Calu3 (cell line): ENCODE results near the gene ARX. TPM values are rescaled to one million over a fixed set of nuclear protein-coding genes. Genes with fewer than 3 reads are reported as not detected.

Source experiments
- BruUV-seq: library from RNA; stranded (reverse); fragments of 400-500 nt; replicated peaks from 2 replicates; lab custom pipeline; 2021; lab: Mats Ljungman, UMichigan
- CTCF ChIA-PET: fragments of 300-600 bp; sonication (Branson Sonifier 250); formaldehyde crosslinking; loops from one replicate; lab custom pipeline; 2022; ENCODE audit warnings: antibody characterized with exemption; lab: Charles Lee
- DNase-seq: peaks from one replicate; pipeline ENCODE4 v3.0.0; 2022
- H3K27ac Mint-ChIP-seq: one replicate; pipeline ENCODE4 v1.8.0; 2022; ENCODE audit warnings: mixed read lengths; ENCODE audit not compliant: unreplicated experiment
- H3K27me3 Mint-ChIP-seq: one replicate; pipeline ENCODE4 v1.8.0; 2022; ENCODE audit warnings: mixed read lengths; ENCODE audit not compliant: unreplicated experiment
- H3K36me3 Mint-ChIP-seq: one replicate; pipeline ENCODE4 v1.8.0; 2022; ENCODE audit warnings: mild to moderate bottlenecking, moderate library complexity, mixed read lengths; ENCODE audit not compliant: insufficient read depth, unreplicated experiment
- H3K4me1 Mint-ChIP-seq: one replicate; pipeline ENCODE4 v1.8.0; 2022; ENCODE audit warnings: mild to moderate bottlenecking, low read depth, mixed read lengths; ENCODE audit not compliant: unreplicated experiment
- H3K4me3 Mint-ChIP-seq: one replicate; pipeline ENCODE4 v1.8.0; 2022; ENCODE audit warnings: mild to moderate bottlenecking, low read depth, moderate library complexity, mixed read lengths; ENCODE audit not compliant: unreplicated experiment
- H3K9me3 Mint-ChIP-seq: one replicate; pipeline ENCODE4 v1.8.0; 2022; ENCODE audit warnings: low read depth, mixed read lengths; ENCODE audit not compliant: unreplicated experiment
- intact Hi-C: fragments of 100-400 bp; cut with micrococcal nuclease; formaldehyde crosslinking; loops from one replicate; pipeline ENCODE4 v1.10.0; 2022; ENCODE audit not compliant: unreplicated experiment
- total RNA-seq: library from RNA; stranded (reverse); gene quantifications from 2 replicates; pipeline ENCODE4 v1.2.3, GENCODE V29; 2022
- TF ChIP-seq, protein P1 (sequence below): fragments of 200-600 bp; IDR thresholded peaks from one replicate; pipeline ENCODE4 v1.8.0; 2022; ENCODE audit warnings: antibody characterized with exemption; ENCODE audit not compliant: unreplicated experiment

Gene ARX
- total RNA-seq, 1 experiment from 2014 or later = not detected

DNA sequence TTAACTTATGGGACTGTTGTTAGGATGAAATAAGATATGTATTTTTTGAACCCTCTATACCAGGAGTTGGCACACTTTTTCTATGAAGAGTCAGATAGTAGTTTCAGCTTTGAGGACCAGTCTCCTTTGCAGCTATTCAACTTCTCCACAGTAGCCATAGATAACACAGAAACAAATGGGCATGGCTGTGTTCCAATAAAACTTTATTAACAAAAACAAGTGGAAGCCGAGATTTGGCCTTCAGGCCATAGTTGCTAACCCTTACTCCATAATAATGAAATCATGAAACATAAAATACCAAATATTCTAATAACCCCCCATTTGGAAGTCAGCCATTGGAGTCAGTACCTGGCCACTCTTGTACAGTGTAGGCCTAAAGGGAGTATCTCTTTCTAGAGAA is 30.6 kb downstream of the ARX start:
- no peaks in the 10 kb centered on the region for H3K9me3 Mint-ChIP-seq
- intact Hi-C loops = no loop called here
- CTCF ChIA-PET = no interaction called here
- no peak for DNase-seq
- TF ChIP-seq, protein P1, sequence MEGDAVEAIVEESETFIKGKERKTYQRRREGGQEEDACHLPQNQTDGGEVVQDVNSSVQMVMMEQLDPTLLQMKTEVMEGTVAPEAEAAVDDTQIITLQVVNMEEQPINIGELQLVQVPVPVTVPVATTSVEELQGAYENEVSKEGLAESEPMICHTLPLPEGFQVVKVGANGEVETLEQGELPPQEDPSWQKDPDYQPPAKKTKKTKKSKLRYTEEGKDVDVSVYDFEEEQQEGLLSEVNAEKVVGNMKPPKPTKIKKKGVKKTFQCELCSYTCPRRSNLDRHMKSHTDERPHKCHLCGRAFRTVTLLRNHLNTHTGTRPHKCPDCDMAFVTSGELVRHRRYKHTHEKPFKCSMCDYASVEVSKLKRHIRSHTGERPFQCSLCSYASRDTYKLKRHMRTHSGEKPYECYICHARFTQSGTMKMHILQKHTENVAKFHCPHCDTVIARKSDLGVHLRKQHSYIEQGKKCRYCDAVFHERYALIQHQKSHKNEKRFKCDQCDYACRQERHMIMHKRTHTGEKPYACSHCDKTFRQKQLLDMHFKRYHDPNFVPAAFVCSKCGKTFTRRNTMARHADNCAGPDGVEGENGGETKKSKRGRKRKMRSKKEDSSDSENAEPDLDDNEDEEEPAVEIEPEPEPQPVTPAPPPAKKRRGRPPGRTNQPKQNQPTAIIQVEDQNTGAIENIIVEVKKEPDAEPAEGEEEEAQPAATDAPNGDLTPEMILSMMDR = no peak
- no peak overlapping the region for H3K4me3 Mint-ChIP-seq
- no peaks in the 10 kb centered on the region for H3K27me3 Mint-ChIP-seq
- no peak overlapping the region for H3K27ac Mint-ChIP-seq
- BruUV-seq = no TSS peak
- H3K4me1 Mint-ChIP-seq = no peaks in the 10 kb centered on the region
- H3K36me3 Mint-ChIP-seq = no peaks in the 10 kb centered on the region

DNA sequence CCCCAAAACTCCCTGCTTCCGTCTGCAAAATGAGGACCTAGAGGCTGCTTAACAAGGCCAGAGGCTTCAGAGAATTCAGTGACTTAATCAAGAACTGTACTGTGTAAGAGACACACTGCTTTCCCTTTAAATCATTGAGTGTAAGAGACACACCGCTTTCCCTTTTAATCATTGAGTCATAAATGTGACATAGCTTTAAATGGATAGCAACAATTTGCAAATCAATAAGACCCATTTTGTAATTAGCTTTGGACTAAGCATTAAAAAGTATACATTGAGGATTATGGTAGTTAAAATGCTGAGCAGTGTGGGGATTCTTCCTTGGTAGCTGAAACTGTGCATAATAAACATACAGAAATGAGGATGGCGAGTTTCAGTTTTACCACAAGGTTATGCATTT is 31.8 kb downstream of the ARX start:
- Mint-ChIP-seq H3K27me3 (no peaks in the 10 kb centered on the region), H3K9me3 (no peaks in the 10 kb centered on the region), H3K4me1 (no peaks in the 10 kb centered on the region), H3K27ac (no peak overlapping the region), H3K36me3 (no peaks in the 10 kb centered on the region), H3K4me3 (no peak overlapping the region)
- TF ChIP-seq, protein P1 = no peak
- CTCF ChIA-PET = no interaction called here
- no TSS peak for BruUV-seq
- intact Hi-C loops = no loop called here
- DNase-seq = no peak

DNA sequence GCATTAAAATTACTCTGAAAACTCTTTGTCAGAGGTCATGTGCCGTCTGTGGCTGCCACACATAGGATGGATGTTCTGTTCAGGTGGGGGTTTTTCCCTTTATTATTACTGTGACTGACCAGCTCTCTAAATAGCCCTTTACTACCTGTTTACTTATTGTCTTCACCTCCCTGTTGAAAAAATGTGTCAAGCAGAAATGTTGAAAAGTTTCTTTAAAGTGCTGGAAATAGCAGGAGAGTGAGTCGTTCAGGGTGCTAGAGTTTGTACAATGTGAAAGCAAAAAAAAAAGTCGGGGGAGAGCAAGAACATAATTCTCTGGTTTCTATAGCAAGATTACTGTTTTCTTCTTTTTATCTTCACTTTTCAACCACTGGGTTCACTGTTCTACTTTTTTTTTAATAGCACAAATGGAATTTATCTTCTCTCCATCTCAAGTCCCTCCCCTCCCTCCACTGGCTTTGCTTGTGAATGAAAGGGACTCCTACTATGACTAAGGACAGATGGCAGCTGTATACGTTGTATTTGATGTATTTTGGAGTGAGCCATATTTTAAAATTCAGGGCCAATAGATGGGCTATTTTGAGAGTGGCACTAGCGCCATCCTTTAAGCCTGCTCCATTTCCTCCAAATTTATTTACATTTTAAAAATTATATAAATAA is 33.3 kb downstream of the ARX start:
- BruUV-seq = no TSS peak
- no peaks in the 10 kb centered on the region for H3K36me3 Mint-ChIP-seq
- DNase-seq = no peak
- TF ChIP-seq, protein P1 = no peak
- intact Hi-C loops = no loop called here
- H3K27ac Mint-ChIP-seq = no peak overlapping the region
- no peak overlapping the region for H3K4me3 Mint-ChIP-seq
- CTCF ChIA-PET = no interaction called here
- H3K9me3 Mint-ChIP-seq = no peaks in the 10 kb centered on the region
- H3K27me3 Mint-ChIP-seq = no peaks in the 10 kb centered on the region
- H3K4me1 Mint-ChIP-seq = no peaks in the 10 kb centered on the region

DNA sequence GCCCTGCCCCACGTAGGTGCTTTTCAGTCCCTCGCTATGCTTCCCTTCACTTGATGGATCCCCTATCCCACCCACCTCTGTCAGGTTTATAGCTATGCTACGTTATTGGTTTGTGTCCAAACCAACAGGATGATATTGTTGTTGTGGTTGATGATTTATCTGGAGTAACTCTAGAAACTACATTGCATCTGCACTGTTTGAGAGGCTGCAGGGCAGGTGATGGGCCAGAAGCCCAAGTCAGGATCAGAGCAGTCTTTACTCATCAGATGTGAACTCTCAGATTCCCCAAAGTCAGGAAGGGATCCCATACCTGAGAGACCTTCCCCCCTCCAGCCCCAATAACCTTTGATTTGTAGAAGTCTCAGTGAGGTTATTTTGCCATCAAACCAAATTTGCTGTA is 34.7 kb downstream of the ARX start:
- no peaks in the 10 kb centered on the region for H3K27me3 Mint-ChIP-seq
- intact Hi-C loops = no loop called here
- DNase-seq = no peak
- BruUV-seq = no TSS peak
- H3K9me3 Mint-ChIP-seq = no peaks in the 10 kb centered on the region
- H3K27ac Mint-ChIP-seq = no peak overlapping the region
- no peaks in the 10 kb centered on the region for H3K36me3 Mint-ChIP-seq
- TF ChIP-seq, protein P1 = no peak
- no peaks in the 10 kb centered on the region for H3K4me1 Mint-ChIP-seq
- CTCF ChIA-PET = no interaction called here
- no peak overlapping the region for H3K4me3 Mint-ChIP-seq
